Esophagus squamous epithelium (tissue), 4 donors: ENCODE results near the gene CXXC5.

ENCODE experiments used
- POLR2A ChIP-seq, 4 donors: fragments of 450-650 bp; IDR thresholded peaks; one replicate each; pipeline ENCODE4 v1.6.1; 2017; ENCODE audit warnings: antibody characterized with exemption in 4 of 4, mild to moderate bottlenecking in 4 of 4, moderate library complexity in 3 of 4
- TF ChIP-seq, protein P1 (sequence below), 6 experiments: fragments of 450-650 bp in 4 of 6; fragments of 200-600 bp in 2 of 6; sonication (generic) in 2 of 6; IDR thresholded peaks; one replicate each; pipeline ENCODE4 v1.5.1; 2016 to 2019; ENCODE audit warnings: antibody characterized with exemption in 6 of 6, mild to moderate bottlenecking in 4 of 6, moderate library complexity in 4 of 6

DNA sequence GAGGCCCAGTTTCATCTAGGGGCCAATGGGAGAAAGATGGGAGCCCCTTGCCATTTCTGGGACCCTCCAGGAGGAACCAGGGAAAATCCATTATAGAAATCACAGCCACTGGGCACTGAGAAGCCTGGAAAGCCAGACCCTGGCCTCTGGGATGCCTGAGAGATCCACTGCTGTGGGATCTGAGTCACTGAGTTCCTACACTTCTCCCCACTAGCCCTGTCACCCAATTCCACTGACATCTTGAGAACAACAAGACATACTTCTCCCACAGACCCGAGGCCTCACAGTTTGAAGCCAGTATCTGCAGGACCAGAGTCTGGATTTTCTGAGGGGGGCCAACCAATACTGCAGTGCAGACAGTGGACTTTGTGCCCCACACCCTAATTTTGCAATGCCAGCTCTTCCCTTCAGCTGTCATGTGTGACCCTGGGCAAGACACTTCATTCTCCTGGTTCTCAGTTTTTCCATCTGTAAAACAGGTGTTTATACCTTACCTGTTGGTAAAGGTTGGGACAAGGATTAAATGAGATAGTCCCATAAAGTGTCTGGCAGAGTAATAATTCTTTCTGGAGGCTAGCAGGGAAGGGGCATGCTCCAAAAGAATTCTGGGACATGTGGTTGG is 46.5 kb downstream of the CXXC5 start:
- TF ChIP-seq, protein P1, sequence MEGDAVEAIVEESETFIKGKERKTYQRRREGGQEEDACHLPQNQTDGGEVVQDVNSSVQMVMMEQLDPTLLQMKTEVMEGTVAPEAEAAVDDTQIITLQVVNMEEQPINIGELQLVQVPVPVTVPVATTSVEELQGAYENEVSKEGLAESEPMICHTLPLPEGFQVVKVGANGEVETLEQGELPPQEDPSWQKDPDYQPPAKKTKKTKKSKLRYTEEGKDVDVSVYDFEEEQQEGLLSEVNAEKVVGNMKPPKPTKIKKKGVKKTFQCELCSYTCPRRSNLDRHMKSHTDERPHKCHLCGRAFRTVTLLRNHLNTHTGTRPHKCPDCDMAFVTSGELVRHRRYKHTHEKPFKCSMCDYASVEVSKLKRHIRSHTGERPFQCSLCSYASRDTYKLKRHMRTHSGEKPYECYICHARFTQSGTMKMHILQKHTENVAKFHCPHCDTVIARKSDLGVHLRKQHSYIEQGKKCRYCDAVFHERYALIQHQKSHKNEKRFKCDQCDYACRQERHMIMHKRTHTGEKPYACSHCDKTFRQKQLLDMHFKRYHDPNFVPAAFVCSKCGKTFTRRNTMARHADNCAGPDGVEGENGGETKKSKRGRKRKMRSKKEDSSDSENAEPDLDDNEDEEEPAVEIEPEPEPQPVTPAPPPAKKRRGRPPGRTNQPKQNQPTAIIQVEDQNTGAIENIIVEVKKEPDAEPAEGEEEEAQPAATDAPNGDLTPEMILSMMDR (IDR thresholded peaks at IDR 0.05) = no peak
- TF ChIP-seq POLR2A (IDR thresholded peaks at IDR 0.05) = no peak
